Trophoblast cell (in vitro differentiated cells and primary cell): ENCODE data around the gene ILF3.

Experiments
- DNase-seq, 2 donors: peaks; one replicate each; pipeline ENCODE4 v3.0.0-alpha.2; 2016
- H2AFZ ChIP-seq: 2 replicates; pipeline ENCODE4 v1.6.1; 2013; ENCODE audit warnings: low read length, moderate library complexity, mild to moderate bottlenecking; ENCODE audit not compliant: insufficient read depth, poor library complexity
- H2AK5ac ChIP-seq: 2 replicates; pipeline ENCODE4 v1.6.1; 2013; ENCODE audit warnings: mild to moderate bottlenecking, low read length
- H2BK120ac ChIP-seq: 2 replicates; pipeline ENCODE4 v1.6.1; 2013; ENCODE audit warnings: low read length, mild to moderate bottlenecking, moderate library complexity; ENCODE audit not compliant: insufficient read depth, poor library complexity
- H2BK12ac ChIP-seq: 2 replicates; pipeline ENCODE4 v1.6.1; 2013; ENCODE audit warnings: mild to moderate bottlenecking, low read length, moderate library complexity
- H2BK5ac ChIP-seq: 2 replicates; pipeline ENCODE4 v1.6.1; 2013; ENCODE audit warnings: low read length, low read depth, moderate library complexity, mild to moderate bottlenecking; ENCODE audit not compliant: poor library complexity
- H3K14ac ChIP-seq: 2 replicates; pipeline ENCODE4 v1.6.1; 2013; ENCODE audit warnings: mild to moderate bottlenecking, low read length
- H3K18ac ChIP-seq: 2 replicates; pipeline ENCODE4 v1.6.1; 2013; ENCODE audit warnings: mild to moderate bottlenecking, low read length
- H3K23ac ChIP-seq: 2 replicates; pipeline ENCODE4 v1.6.1; 2013; ENCODE audit warnings: low read length
- H3K27ac ChIP-seq: 2 replicates; pipeline ENCODE4 v1.5.1; 2013; ENCODE audit warnings: low read depth, mild to moderate bottlenecking, inconsistent platforms, low read length, moderate library complexity
- H3K27me3 ChIP-seq: 2 replicates; pipeline ENCODE4 v1.6.1; 2013; ENCODE audit warnings: inconsistent platforms, mild to moderate bottlenecking, low read length, moderate library complexity; ENCODE audit not compliant: insufficient read depth
- H3K36me3 ChIP-seq, 2 experiments: 1 replicate in 1 of 2; 2 replicates in 1 of 2; pipeline ENCODE4 v1.6.1; 2013; ENCODE audit warnings: low read length in 2 of 2, mild to moderate bottlenecking in 2 of 2, moderate library complexity in 1 of 2; ENCODE audit not compliant: insufficient read depth in 2 of 2, control insufficient read depth in 1 of 2
- H3K4ac ChIP-seq: 2 replicates; pipeline ENCODE4 v1.6.1; 2013; ENCODE audit warnings: low read depth, mild to moderate bottlenecking, low read length, moderate library complexity
- H3K4me1 ChIP-seq, 2 experiments: 1 replicate in 1 of 2; 2 replicates in 1 of 2; pipeline ENCODE4 v1.6.1; 2013; ENCODE audit warnings: low read length in 2 of 2, mild to moderate bottlenecking in 2 of 2, moderate library complexity in 1 of 2; ENCODE audit not compliant: insufficient read depth in 2 of 2, control insufficient read depth in 1 of 2
- H3K4me2 ChIP-seq: 2 replicates; pipeline ENCODE4 v1.6.1; 2013; ENCODE audit warnings: inconsistent platforms, mild to moderate bottlenecking, low read length, moderate library complexity
- H3K4me3 ChIP-seq: 2 replicates; pipeline ENCODE4 v1.5.1; 2013; ENCODE audit warnings: mild to moderate bottlenecking, low read depth, low read length, inconsistent platforms
- H3K79me1 ChIP-seq: one replicate; pipeline ENCODE4 v1.6.1; 2013; ENCODE audit warnings: low read length
- H3K79me2 ChIP-seq: 2 replicates; pipeline ENCODE4 v1.6.1; 2013; ENCODE audit warnings: low read length, mild to moderate bottlenecking; ENCODE audit not compliant: control insufficient read depth, insufficient read depth, poor library complexity
- H3K9ac ChIP-seq: 2 replicates; pipeline ENCODE4 v1.6.1; 2013; ENCODE audit warnings: mild to moderate bottlenecking, low read length
- H3K9me3 ChIP-seq: 2 replicates; pipeline ENCODE4 v1.6.1; 2013; ENCODE audit warnings: low read depth, mild to moderate bottlenecking, control low read depth, inconsistent platforms, low read length; ENCODE audit not compliant: insufficient read depth
- H4K12ac ChIP-seq: 2 replicates; pipeline ENCODE4 v1.6.1; 2013; ENCODE audit warnings: low read depth, mild to moderate bottlenecking, low read length, moderate library complexity
- H4K8ac ChIP-seq: 2 replicates; pipeline ENCODE4 v1.6.1; 2013; ENCODE audit warnings: low read depth, mild to moderate bottlenecking, low read length, moderate library complexity
- H4K91ac ChIP-seq: one replicate; pipeline ENCODE4 v1.6.1; 2013; ENCODE audit warnings: low read depth, mild to moderate bottlenecking, low read length, moderate library complexity
- WGBS: extraction: QIAGEN DNeasy Blood & Tissue Kit; methylation state at CpG from one replicate; pipeline ENCODE4 v1.1.7; 2013; ENCODE audit warnings: missing lambda C conversion rate; ENCODE audit not compliant: insufficient read length, insufficient coverage; ENCODE audit errors: extremely low coverage; 5-methylcytosine and 5-hydroxymethylcytosine counted together

ILF3 gene

GRCh38 chr19:10621966-10622365 lies 32.2 kb upstream of the ILF3 start:
- no peak overlapping the region for H4K12ac ChIP-seq
- peak overlapping the region; percentile 45 for H2AK5ac ChIP-seq
- no peak overlapping the region for H3K4ac ChIP-seq
- peaks cover 32 to 35% of the 10 kb centered on the region in 2 experiments for H3K4me1 ChIP-seq
- DNase-seq: no peak
- no peaks in the 10 kb centered on the region for H3K27me3 ChIP-seq
- H2BK5ac ChIP-seq: no peak overlapping the region
- H2AFZ ChIP-seq: no peak overlapping the region
- peak overlapping the region; percentile 8 for H4K8ac ChIP-seq
- H3K4me3 ChIP-seq: no peak overlapping the region
- no peak overlapping the region for H3K4me2 ChIP-seq
- H3K18ac ChIP-seq: no peak overlapping the region
- peaks cover 0 to 2% of the 10 kb centered on the region in 2 experiments for H3K36me3 ChIP-seq
- H3K79me2 ChIP-seq: peaks cover 7% of the 10 kb centered on the region
- H2BK120ac ChIP-seq: no peak overlapping the region
- peaks cover 33% of the 10 kb centered on the region for H3K79me1 ChIP-seq
- H4K91ac ChIP-seq: no peak overlapping the region
- no peak overlapping the region for H3K9ac ChIP-seq
- no CpG with 5 or more reads among the region's 8 CpGs for WGBS
- no peaks in the 10 kb centered on the region for H3K9me3 ChIP-seq
- H2BK12ac ChIP-seq: peak overlapping the region; percentile 23
- no peak overlapping the region for H3K23ac ChIP-seq
- no peak overlapping the region for H3K27ac ChIP-seq
- no peak overlapping the region for H3K14ac ChIP-seq

- Histone ChIP-seq H3K4ac (peak overlapping the region; percentile 3), H2BK12ac (peak overlapping the region; percentile 29), H3K23ac (no peak overlapping the region), H3K27me3 (no peaks in the 10 kb centered on the region), H3K4me2 (peak overlapping the region; percentile 79), H3K79me2 (peaks cover 7% of the 10 kb centered on the region), H3K9ac (no peak overlapping the region), H4K8ac (peak overlapping the region; percentile 4), H3K9me3 (no peaks in the 10 kb centered on the region), H2BK120ac (peak overlapping the region; percentile 89), H3K4me1 (peaks cover 23 to 29% of the 10 kb centered on the region in 2 experiments), H2BK5ac (peak overlapping the region; percentile 79), H3K4me3 (no peak overlapping the region), H3K18ac (peak overlapping the region; percentile 0), H4K12ac (no peak overlapping the region), H3K27ac (peak overlapping the region; percentile 77), H2AK5ac (peak overlapping the region; percentile 2), H3K36me3 (peaks cover 14 to 18% of the 10 kb centered on the region in 2 experiments), H3K14ac (peak overlapping the region; percentile 4), H4K91ac (peak overlapping the region; percentile 88), H3K79me1 (peaks cover 22% of the 10 kb centered on the region), H2AFZ (no peak overlapping the region)
- no CpG with 5 or more reads among the region's 6 CpGs for WGBS
- no peak for DNase-seq
These were observed 29.6 kb upstream of the ILF3 start for GRCh38 chr19:10624585-10624984.

- Histone ChIP-seq H4K91ac (peak within 1 kb of the TSS; percentile 97), H3K4me3 (peak within 1 kb of the TSS; percentile 81), H3K18ac (peak within 1 kb of the TSS; percentile 100), H2AK5ac (peak within 1 kb of the TSS; percentile 99), H3K27ac (peak within 1 kb of the TSS; percentile 77), H3K23ac (no peak within 1 kb of the TSS), H2AFZ (peak within 1 kb of the TSS; percentile 69), H3K79me2 (peaks cover 7% of the 10 kb centered on the region), H2BK120ac (peak within 1 kb of the TSS; percentile 98), H3K4me2 (peak within 1 kb of the TSS; percentile 79), H2BK12ac (peak within 1 kb of the TSS; percentile 89), H3K14ac (peak within 1 kb of the TSS; percentile 99), H3K9me3 (no peaks in the 10 kb centered on the region), H3K27me3 (no peaks in the 10 kb centered on the region), H4K8ac (peak within 1 kb of the TSS; percentile 75), H3K79me1 (peaks cover 22% of the 10 kb centered on the region), H3K9ac (peak within 1 kb of the TSS; percentile 80), H3K4ac (peak within 1 kb of the TSS; percentile 100), H3K36me3 (peaks cover 18 to 21% of the 10 kb centered on the region in 2 experiments), H3K4me1 (peaks cover 23 to 29% of the 10 kb centered on the region in 2 experiments), H2BK5ac (peak within 1 kb of the TSS; percentile 79), H4K12ac (peak within 1 kb of the TSS; percentile 78)
- WGBS: no CpG with 5 or more reads among the region's 53 CpGs
- DNase-seq: peak; percentile 91 to 92
These were observed 29.0 kb upstream of the ILF3 start, which contains the start of gene SLC44A2 for GRCh38 chr19:10625003-10625761. TSS of gene SLC44A2 (plus strand) at chr19:10625553. CDS start at chr19:10625634, 81 bp downstream.

- Histone ChIP-seq H2AFZ (peak overlapping the region; percentile 69), H3K14ac (peak overlapping the region; percentile 99), H3K27ac (peak overlapping the region; percentile 77), H2AK5ac (peak overlapping the region; percentile 99), H4K91ac (peak overlapping the region; percentile 97), H3K4me2 (peak overlapping the region; percentile 79), H3K36me3 (peaks cover 21 to 22% of the 10 kb centered on the region in 2 experiments), H3K4ac (peak overlapping the region; percentile 100), H3K18ac (peak overlapping the region; percentile 100), H2BK5ac (peak overlapping the region; percentile 77), H3K79me2 (peaks cover 7% of the 10 kb centered on the region), H3K27me3 (no peaks in the 10 kb centered on the region), H3K4me1 (peaks cover 23 to 29% of the 10 kb centered on the region in 2 experiments), H3K23ac (no peak overlapping the region), H2BK12ac (peak overlapping the region; percentile 64), H4K12ac (peak overlapping the region; percentile 66), H3K4me3 (peak overlapping the region; percentile 81), H4K8ac (peak overlapping the region; percentile 75), H2BK120ac (peak overlapping the region; percentile 98), H3K9me3 (no peaks in the 10 kb centered on the region), H3K79me1 (peaks cover 22% of the 10 kb centered on the region), H3K9ac (peak overlapping the region; percentile 80)
- no CpG with 5 or more reads among the region's 10 CpGs for WGBS
- no peak for DNase-seq
These were observed 28.4 kb upstream of the ILF3 start for GRCh38 chr19:10625762-10626138.
